OCI-LY3 (cell line): ENCODE results near the gene DNAI2.

Experiments
- H2AFZ ChIP-seq: fragments of 200-600, 300-600 bp; shearing (Covaris generic); 2 replicates; pipeline ENCODE4 v1.6.0; 2014; ENCODE audit warnings: antibody characterized with exemption, low read depth, low read length
- H3K27ac ChIP-seq: fragments of 200-600, 300-600 bp; sonication (generic); 2 replicates; pipeline ENCODE4 v1.5.1; 2014; ENCODE audit warnings: mild to moderate bottlenecking, low read length, moderate library complexity, mixed read lengths
- H3K27me3 ChIP-seq: fragments of 200-600, 300-600 bp; sonication (generic); 2 replicates; pipeline ENCODE4 v1.6.1; 2014; ENCODE audit warnings: low read depth, low read length, mixed read lengths
- H3K36me3 ChIP-seq: fragments of 200-600, 300-600 bp; sonication (generic); replicated peaks from 2 replicates; pipeline ENCODE3; 2014; ENCODE audit warnings: low read depth, low read length, mixed read lengths
- H3K4me1 ChIP-seq: fragments of 300-600, 200-600 bp; sonication (generic); 2 replicates; pipeline ENCODE4 v1.6.1; 2014; ENCODE audit warnings: low read length, mixed read lengths
- H3K4me2 ChIP-seq: fragments of 200-600, 300-600 bp; sonication (generic); 2 replicates; pipeline ENCODE4 v1.6.1; 2014; ENCODE audit warnings: low read length, mixed read lengths
- H3K4me3 ChIP-seq: fragments of 300-600, 200-600 bp; sonication (generic); 2 replicates; pipeline ENCODE4 v1.5.1; 2014; ENCODE audit warnings: antibody characterized with exemption, mild to moderate bottlenecking, low read length, moderate library complexity
- H3K79me2 ChIP-seq: fragments of 300-600, 200-600 bp; shearing (Covaris generic); 2 replicates; pipeline ENCODE4 v1.6.1; 2014; ENCODE audit warnings: mild to moderate bottlenecking, low read length, mixed read lengths
- H3K9ac ChIP-seq: fragments of 300-600, 200-600 bp; shearing (Covaris generic); 2 replicates; pipeline ENCODE4 v1.6.0; 2014; ENCODE audit warnings: mild to moderate bottlenecking, low read length, moderate library complexity
- H3K9me3 ChIP-seq: fragments of 200-600, 300-600 bp; shearing (Covaris generic); 2 replicates; pipeline ENCODE4 v1.6.1; 2014; ENCODE audit warnings: low read length, mixed read lengths; ENCODE audit not compliant: insufficient read depth
- H4K20me1 ChIP-seq: fragments of 200-600, 300-600 bp; sonication (generic); 2 replicates; pipeline ENCODE4 v1.6.1; 2016; ENCODE audit warnings: low read length, mixed read lengths; ENCODE audit not compliant: insufficient read depth
- CTCF ChIP-seq: fragments of 200-600, 300-600 bp; sonication (generic); IDR thresholded peaks from 2 replicates; pipeline ENCODE4 v1.5.1; 2014; ENCODE audit warnings: antibody characterized with exemption, low read length, low read depth
- EZH2phosphoT487 ChIP-seq: fragments of 200-600 bp; shearing (Covaris generic); IDR thresholded peaks from 2 replicates; pipeline ENCODE4 v1.6.1; 2018; ENCODE audit warnings: antibody characterized with exemption, mixed run types, low read depth

The DNAI2 gene

GRCh38 chr17:74282587-74283370 lies 8.7 kb downstream of the DNAI2 start:
- Histone ChIP-seq H3K4me3 (no peak overlapping the region), H4K20me1 (no peaks in the 10 kb centered on the region), H3K27me3 (no peaks in the 10 kb centered on the region), H3K9ac (no peak overlapping the region), H2AFZ (no peak overlapping the region), H3K27ac (no peak overlapping the region), H3K79me2 (no peaks in the 10 kb centered on the region), H3K9me3 (no peaks in the 10 kb centered on the region), H3K4me1 (no peaks in the 10 kb centered on the region), H3K36me3 (no peaks in the 10 kb centered on the region), H3K4me2 (no peak overlapping the region)
- no peak for TF ChIP-seq EZH2phosphoT487
- TF ChIP-seq CTCF, result no peak

GRCh38 chr17:74283371-74283673 lies 9.3 kb downstream of the DNAI2 start:
- no peaks in the 10 kb centered on the region for H3K4me1 ChIP-seq
- H3K4me2 ChIP-seq, result no peak overlapping the region
- H3K9ac ChIP-seq, result no peak overlapping the region
- no peaks in the 10 kb centered on the region for H3K79me2 ChIP-seq
- no peak overlapping the region for H3K4me3 ChIP-seq
- H3K36me3 ChIP-seq, result no peaks in the 10 kb centered on the region
- no peaks in the 10 kb centered on the region for H3K9me3 ChIP-seq
- no peak overlapping the region for H3K27ac ChIP-seq
- H4K20me1 ChIP-seq, result no peaks in the 10 kb centered on the region
- no peak overlapping the region for H2AFZ ChIP-seq
- TF ChIP-seq EZH2phosphoT487 (no peak), CTCF (no peak)
- H3K27me3 ChIP-seq, result no peaks in the 10 kb centered on the region

- no peak overlapping the region for H3K9ac ChIP-seq
- no peaks in the 10 kb centered on the region for H3K36me3 ChIP-seq
- no peaks in the 10 kb centered on the region for H3K9me3 ChIP-seq
- no peak overlapping the region for H3K27ac ChIP-seq
- H2AFZ ChIP-seq, result no peak overlapping the region
- peaks cover 18% of the 10 kb centered on the region for H3K4me1 ChIP-seq
- no peak overlapping the region for H3K4me2 ChIP-seq
- H3K27me3 ChIP-seq, result no peaks in the 10 kb centered on the region
- H3K79me2 ChIP-seq, result no peaks in the 10 kb centered on the region
- no peak for TF ChIP-seq EZH2phosphoT487
- TF ChIP-seq CTCF, result no peak
- H3K4me3 ChIP-seq, result no peak overlapping the region
- no peaks in the 10 kb centered on the region for H4K20me1 ChIP-seq
These were observed 13.1 kb downstream of the DNAI2 start for GRCh38 chr17:74287031-74287602.

GRCh38 chr17:74288785-74289184 lies 14.8 kb downstream of the DNAI2 start:
- Histone ChIP-seq H3K4me3 (no peak overlapping the region), H4K20me1 (no peaks in the 10 kb centered on the region), H3K27me3 (no peaks in the 10 kb centered on the region), H2AFZ (no peak overlapping the region), H3K9ac (no peak overlapping the region), H3K4me2 (peak overlapping the region; percentile 12; the same call in 1 of the 2 replicates), H3K27ac (no peak overlapping the region), H3K79me2 (no peaks in the 10 kb centered on the region), H3K4me1 (peaks cover 18% of the 10 kb centered on the region), H3K9me3 (no peaks in the 10 kb centered on the region), H3K36me3 (no peaks in the 10 kb centered on the region)
- TF ChIP-seq EZH2phosphoT487, result no peak
- no peak for TF ChIP-seq CTCF
